KMS-11 (cell line): Measurements from ENCODE around the gene DPP10.

Source experiments
- H2AFZ ChIP-seq: fragments of 200-600 bp; sonication (generic); 2 replicates; pipeline ENCODE4 v1.6.1; 2016; ENCODE audit warnings: antibody characterized with exemption, mixed run types, low read depth
- H3K27ac ChIP-seq: fragments of 200-600 bp; sonication (generic); 2 replicates; pipeline ENCODE4 v1.6.1; 2016; ENCODE audit warnings: mild to moderate bottlenecking, mixed run types
- H3K27me3 ChIP-seq: fragments of 200-600 bp; sonication (generic); 2 replicates; pipeline ENCODE4 v1.6.1; 2017; ENCODE audit warnings: mild to moderate bottlenecking, low read depth, mixed run types, moderate library complexity; ENCODE audit not compliant: insufficient read depth
- H3K36me3 ChIP-seq: fragments of 200-600 bp; sonication (generic); 2 replicates; pipeline ENCODE4 v1.6.1; 2017; ENCODE audit warnings: mild to moderate bottlenecking, mixed run types; ENCODE audit not compliant: insufficient read depth
- H3K4me1 ChIP-seq: fragments of 200-600 bp; sonication (generic); 2 replicates; pipeline ENCODE4 v1.6.1; 2016; ENCODE audit warnings: mild to moderate bottlenecking, low read depth, mixed run types; ENCODE audit not compliant: poor library complexity, severe bottlenecking
- H3K4me2 ChIP-seq: fragments of 200-600 bp; sonication (generic); 2 replicates; pipeline ENCODE4 v1.7.0; 2016; ENCODE audit warnings: mild to moderate bottlenecking, mixed run types
- H3K4me3 ChIP-seq: fragments of 200-600 bp; sonication (generic); IDR thresholded peaks from 2 replicates; pipeline ENCODE4 v1.6.1; 2017; ENCODE audit warnings: low read depth, low read length, mixed read lengths; ENCODE audit not compliant: insufficient read depth
- H3K79me2 ChIP-seq: fragments of 200-600 bp; sonication (generic); 2 replicates; pipeline ENCODE4 v1.6.1; 2016; ENCODE audit warnings: low read depth, mixed run types; ENCODE audit not compliant: insufficient read depth
- H3K9ac ChIP-seq: fragments of 200-600 bp; sonication (generic); 2 replicates; pipeline ENCODE4 v1.6.1; 2016; ENCODE audit warnings: mild to moderate bottlenecking, mixed run types
- H4K20me1 ChIP-seq: fragments of 200-600 bp; sonication (generic); 2 replicates; pipeline ENCODE4 v1.6.1; 2016; ENCODE audit warnings: mild to moderate bottlenecking, mixed run types; ENCODE audit not compliant: insufficient read depth
- TF ChIP-seq, protein P1 (sequence below): fragments of 200-600 bp; sonication (generic); conservative IDR thresholded peaks from 2 replicates; pipeline ENCODE4 v1.6.1; 2017; ENCODE audit warnings: low read depth, mild to moderate bottlenecking, antibody characterized with exemption, low read length, moderate library complexity, mixed read lengths

Gene DPP10

GRCh38 chr2:115596659-115597375, 1154.4 kb downstream of the DPP10 start:
- no peaks in the 10 kb centered on the region for H3K36me3 ChIP-seq
- no peak overlapping the region for H3K4me2 ChIP-seq
- H3K27me3 ChIP-seq: no peaks in the 10 kb centered on the region
- no peaks in the 10 kb centered on the region for H3K79me2 ChIP-seq
- H3K9ac ChIP-seq: no peak overlapping the region
- no peak overlapping the region for H3K27ac ChIP-seq
- no peaks in the 10 kb centered on the region for H4K20me1 ChIP-seq
- H3K4me3 ChIP-seq: no peak overlapping the region
- H2AFZ ChIP-seq: no peak overlapping the region
- no peaks in the 10 kb centered on the region for H3K4me1 ChIP-seq
- TF ChIP-seq, protein P1, sequence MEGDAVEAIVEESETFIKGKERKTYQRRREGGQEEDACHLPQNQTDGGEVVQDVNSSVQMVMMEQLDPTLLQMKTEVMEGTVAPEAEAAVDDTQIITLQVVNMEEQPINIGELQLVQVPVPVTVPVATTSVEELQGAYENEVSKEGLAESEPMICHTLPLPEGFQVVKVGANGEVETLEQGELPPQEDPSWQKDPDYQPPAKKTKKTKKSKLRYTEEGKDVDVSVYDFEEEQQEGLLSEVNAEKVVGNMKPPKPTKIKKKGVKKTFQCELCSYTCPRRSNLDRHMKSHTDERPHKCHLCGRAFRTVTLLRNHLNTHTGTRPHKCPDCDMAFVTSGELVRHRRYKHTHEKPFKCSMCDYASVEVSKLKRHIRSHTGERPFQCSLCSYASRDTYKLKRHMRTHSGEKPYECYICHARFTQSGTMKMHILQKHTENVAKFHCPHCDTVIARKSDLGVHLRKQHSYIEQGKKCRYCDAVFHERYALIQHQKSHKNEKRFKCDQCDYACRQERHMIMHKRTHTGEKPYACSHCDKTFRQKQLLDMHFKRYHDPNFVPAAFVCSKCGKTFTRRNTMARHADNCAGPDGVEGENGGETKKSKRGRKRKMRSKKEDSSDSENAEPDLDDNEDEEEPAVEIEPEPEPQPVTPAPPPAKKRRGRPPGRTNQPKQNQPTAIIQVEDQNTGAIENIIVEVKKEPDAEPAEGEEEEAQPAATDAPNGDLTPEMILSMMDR: no peak

- no peak overlapping the region for H3K27ac ChIP-seq
- H3K4me2 ChIP-seq: no peak overlapping the region
- H3K4me3 ChIP-seq: no peak overlapping the region
- H4K20me1 ChIP-seq: no peaks in the 10 kb centered on the region
- H2AFZ ChIP-seq: no peak overlapping the region
- H3K4me1 ChIP-seq: no peaks in the 10 kb centered on the region
- no peaks in the 10 kb centered on the region for H3K79me2 ChIP-seq
- no peaks in the 10 kb centered on the region for H3K27me3 ChIP-seq
- H3K36me3 ChIP-seq: no peaks in the 10 kb centered on the region
- H3K9ac ChIP-seq: no peak overlapping the region
- TF ChIP-seq, protein P1: no peak
Observed at GRCh38 chr2:115603285-115603684, 1160.8 kb downstream of the DPP10 start.

- Histone ChIP-seq H3K4me1 (no peaks in the 10 kb centered on the region), H3K36me3 (no peaks in the 10 kb centered on the region), H4K20me1 (no peaks in the 10 kb centered on the region), H3K79me2 (no peaks in the 10 kb centered on the region), H3K27ac (no peak overlapping the region), H3K9ac (no peak overlapping the region), H3K4me2 (no peak overlapping the region), H3K4me3 (no peak overlapping the region), H2AFZ (no peak overlapping the region), H3K27me3 (no peaks in the 10 kb centered on the region)
- TF ChIP-seq, protein P1: no peak
Observed at GRCh38 chr2:115606350-115606749, 1163.9 kb downstream of the DPP10 start.

DNA sequence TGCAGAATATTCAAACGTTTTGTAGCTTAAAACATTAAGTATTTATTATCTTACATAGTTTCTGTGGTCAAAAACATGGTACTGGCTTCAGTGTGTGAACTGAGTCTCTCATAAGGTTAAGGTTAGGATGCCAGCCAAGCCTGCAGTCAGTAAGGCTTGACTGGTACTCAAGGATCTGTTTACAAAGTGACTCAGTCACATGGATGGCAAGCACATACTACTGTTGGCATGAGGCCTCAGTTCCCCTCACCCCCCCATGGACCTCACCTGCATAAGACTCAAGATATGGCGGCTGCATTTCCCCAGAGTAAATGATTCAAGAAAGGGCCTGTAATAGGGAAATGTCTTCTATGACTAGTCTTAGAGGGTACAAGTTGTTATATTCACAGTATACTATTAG, 1167.5 kb downstream of the DPP10 start:
- no peaks in the 10 kb centered on the region for H4K20me1 ChIP-seq
- no peak overlapping the region for H3K4me2 ChIP-seq
- no peaks in the 10 kb centered on the region for H3K4me1 ChIP-seq
- no peaks in the 10 kb centered on the region for H3K36me3 ChIP-seq
- TF ChIP-seq, protein P1: no peak
- no peak overlapping the region for H3K9ac ChIP-seq
- no peaks in the 10 kb centered on the region for H3K27me3 ChIP-seq
- no peak overlapping the region for H3K4me3 ChIP-seq
- no peaks in the 10 kb centered on the region for H3K79me2 ChIP-seq
- no peak overlapping the region for H2AFZ ChIP-seq
- no peak overlapping the region for H3K27ac ChIP-seq
